Tibial nerve (tissue), 4 donors: ENCODE results near the gene CTAGE1.

Source experiments
- CTCF ChIP-seq, 5 experiments: fragments of 200-600 bp in 3 of 5; fragments of 450-650 bp in 2 of 5; sonication (generic) in 3 of 5; IDR thresholded peaks; one replicate each; pipeline ENCODE4 v1.5.1; 2016 to 2019; ENCODE audit warnings: antibody characterized with exemption in 5 of 5, mild to moderate bottlenecking in 3 of 5, moderate library complexity in 2 of 5
- EP300 ChIP-seq, 2 donors: sonication (generic); formaldehyde crosslinking; IDR thresholded peaks; one replicate each; pipeline ENCODE4 v1.6.1; 2017; ENCODE audit warnings: antibody characterized with exemption in 2 of 2, mild to moderate bottlenecking in 1 of 2

GRCh38 chr18:22428672-22429071 is 11.0 kb upstream of the CTAGE1 start:
- TF ChIP-seq EP300 (IDR thresholded peaks at IDR 0.05) (no peak), CTCF (IDR thresholded peaks at IDR 0.05) (no peak)
